DND-41 (cell line): ENCODE measurements around the gene ANGPTL1.

Source experiments
- ATAC-seq: fragments of 200-7000 bp; cut with Tn5 transposase; 3 replicates; pipeline ENCODE4 v1.9.1; 2021; ENCODE audit warnings: low read depth; ENCODE audit not compliant: insufficient read depth
- DNase-seq: peaks from one replicate; pipeline ENCODE4 v3.0.0-alpha.2; 2020
- H2AFZ ChIP-seq: 2 replicates; pipeline ENCODE4 v1.6.0; 2012; ENCODE audit warnings: low read depth, low read length
- H3K27ac ChIP-seq: 2 replicates; pipeline ENCODE4 v1.5.1; 2012; ENCODE audit warnings: low read length, inconsistent platforms
- H3K27me3 ChIP-seq: fragments of 200-600 bp; sonication (generic); 2 replicates; pipeline ENCODE4 v1.6.0; 2012; ENCODE audit warnings: low read length, mild to moderate bottlenecking, inconsistent platforms; ENCODE audit not compliant: insufficient read depth, poor library complexity
- H3K36me3 ChIP-seq: 2 replicates; pipeline ENCODE4 v1.5.1; 2012; ENCODE audit warnings: low read length, inconsistent platforms; ENCODE audit not compliant: insufficient read depth
- H3K4me1 ChIP-seq: 2 replicates; pipeline ENCODE4 v1.5.1; 2012; ENCODE audit warnings: mild to moderate bottlenecking, low read length; ENCODE audit not compliant: insufficient read depth
- H3K4me2 ChIP-seq: 2 replicates; pipeline ENCODE4 v1.6.0; 2012; ENCODE audit warnings: mild to moderate bottlenecking, moderate library complexity, low read length, inconsistent platforms; ENCODE audit not compliant: insufficient read depth
- H3K4me3 ChIP-seq, 2 experiments: fragments of 200-600 bp in 1 of 2; shearing (Covaris generic) in 1 of 2; 2 replicates each; pipeline ENCODE4 v1.5.1; 2012 to 2016; ENCODE audit warnings: inconsistent platforms in 2 of 2, low read length in 2 of 2, mild to moderate bottlenecking in 2 of 2, low read depth in 1 of 2, moderate library complexity in 1 of 2
- H3K79me2 ChIP-seq: 2 replicates; pipeline ENCODE4 v1.6.0; 2012; ENCODE audit warnings: low read length, inconsistent platforms; ENCODE audit not compliant: insufficient read depth
- H3K9ac ChIP-seq: 2 replicates; pipeline ENCODE4 v1.6.0; 2012; ENCODE audit warnings: low read depth, mild to moderate bottlenecking, inconsistent platforms, low read length, moderate library complexity
- H3K9me3 ChIP-seq: 2 replicates; pipeline ENCODE4 v1.5.1; 2012; ENCODE audit warnings: low read length, moderate library complexity, mild to moderate bottlenecking, inconsistent platforms; ENCODE audit not compliant: insufficient read depth, severe bottlenecking
- H4K20me1 ChIP-seq: 2 replicates; pipeline ENCODE4 v1.6.0; 2012; ENCODE audit warnings: low read length; ENCODE audit not compliant: insufficient read depth
- EZH2 ChIP-seq: IDR thresholded peaks from 3 replicates; pipeline ENCODE4 v1.6.1; 2012; ENCODE audit warnings: borderline replicate concordance, low read depth, mild to moderate bottlenecking, moderate library complexity, low read length, inconsistent platforms; ENCODE audit not compliant: severe bottlenecking
- TF ChIP-seq, protein P1 (sequence below): IDR thresholded peaks from 2 replicates; pipeline ENCODE4 v1.5.1; 2012; ENCODE audit warnings: borderline replicate concordance, low read length, moderate library complexity, mild to moderate bottlenecking; ENCODE audit not compliant: poor library complexity, severe bottlenecking; ENCODE audit errors: extremely low read depth

Gene ANGPTL1

GRCh38 chr1:178864326-178864725, 6.6 kb downstream of the ANGPTL1 start:
- no peak overlapping the region for H3K4me2 ChIP-seq
- H3K79me2 ChIP-seq, result no peaks in the 10 kb centered on the region
- H4K20me1 ChIP-seq, result no peaks in the 10 kb centered on the region
- H3K4me3 ChIP-seq, result no peak overlapping the region
- H3K4me1 ChIP-seq, result no peaks in the 10 kb centered on the region
- no peak overlapping the region for H3K27ac ChIP-seq
- H2AFZ ChIP-seq, result no peak overlapping the region
- H3K36me3 ChIP-seq, result no peaks in the 10 kb centered on the region
- no peak overlapping the region for H3K9ac ChIP-seq
- TF ChIP-seq EZH2, result no peak
- TF ChIP-seq, protein P1, sequence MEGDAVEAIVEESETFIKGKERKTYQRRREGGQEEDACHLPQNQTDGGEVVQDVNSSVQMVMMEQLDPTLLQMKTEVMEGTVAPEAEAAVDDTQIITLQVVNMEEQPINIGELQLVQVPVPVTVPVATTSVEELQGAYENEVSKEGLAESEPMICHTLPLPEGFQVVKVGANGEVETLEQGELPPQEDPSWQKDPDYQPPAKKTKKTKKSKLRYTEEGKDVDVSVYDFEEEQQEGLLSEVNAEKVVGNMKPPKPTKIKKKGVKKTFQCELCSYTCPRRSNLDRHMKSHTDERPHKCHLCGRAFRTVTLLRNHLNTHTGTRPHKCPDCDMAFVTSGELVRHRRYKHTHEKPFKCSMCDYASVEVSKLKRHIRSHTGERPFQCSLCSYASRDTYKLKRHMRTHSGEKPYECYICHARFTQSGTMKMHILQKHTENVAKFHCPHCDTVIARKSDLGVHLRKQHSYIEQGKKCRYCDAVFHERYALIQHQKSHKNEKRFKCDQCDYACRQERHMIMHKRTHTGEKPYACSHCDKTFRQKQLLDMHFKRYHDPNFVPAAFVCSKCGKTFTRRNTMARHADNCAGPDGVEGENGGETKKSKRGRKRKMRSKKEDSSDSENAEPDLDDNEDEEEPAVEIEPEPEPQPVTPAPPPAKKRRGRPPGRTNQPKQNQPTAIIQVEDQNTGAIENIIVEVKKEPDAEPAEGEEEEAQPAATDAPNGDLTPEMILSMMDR, result no peak
- no peak for ATAC-seq
- no peaks in the 10 kb centered on the region for H3K9me3 ChIP-seq
- no peaks in the 10 kb centered on the region for H3K27me3 ChIP-seq
- no peak for DNase-seq

DNA sequence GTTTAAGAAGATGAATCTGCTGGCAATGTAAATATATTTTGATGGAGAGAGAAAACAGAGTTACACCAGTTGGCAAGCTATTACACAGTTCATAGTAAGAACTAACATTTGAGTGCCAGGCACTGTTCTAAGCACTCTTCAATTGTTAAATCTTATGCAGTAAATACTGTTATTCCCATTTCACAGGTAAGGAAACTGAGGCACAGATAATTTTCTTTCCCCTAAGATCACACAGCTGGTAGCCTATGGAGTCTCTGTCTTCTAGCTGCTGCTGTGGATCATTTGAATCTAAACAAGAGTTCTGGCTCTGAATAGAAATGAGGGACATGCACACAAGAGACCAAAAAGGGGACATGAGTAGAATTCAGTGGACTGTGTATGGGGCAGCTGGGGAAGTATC, 8.0 kb downstream of the ANGPTL1 start:
- Histone ChIP-seq H3K4me1 (no peaks in the 10 kb centered on the region), H3K4me2 (no peak overlapping the region), H3K9ac (no peak overlapping the region), H3K27ac (no peak overlapping the region), H3K79me2 (no peaks in the 10 kb centered on the region), H2AFZ (no peak overlapping the region), H3K4me3 (no peak overlapping the region), H3K9me3 (no peaks in the 10 kb centered on the region), H4K20me1 (no peaks in the 10 kb centered on the region), H3K36me3 (no peaks in the 10 kb centered on the region), H3K27me3 (no peaks in the 10 kb centered on the region)
- no peak for ATAC-seq
- DNase-seq, result no peak
- TF ChIP-seq, protein P1, result no peak
- TF ChIP-seq EZH2, result no peak

- no peaks in the 10 kb centered on the region for H4K20me1 ChIP-seq
- no peaks in the 10 kb centered on the region for H3K36me3 ChIP-seq
- no peak overlapping the region for H3K27ac ChIP-seq
- H2AFZ ChIP-seq, result no peak overlapping the region
- no peak overlapping the region for H3K4me3 ChIP-seq
- TF ChIP-seq, protein P1, result no peak
- no peak for TF ChIP-seq EZH2
- no peaks in the 10 kb centered on the region for H3K9me3 ChIP-seq
- H3K79me2 ChIP-seq, result no peaks in the 10 kb centered on the region
- no peaks in the 10 kb centered on the region for H3K27me3 ChIP-seq
- DNase-seq, result no peak
- no peak overlapping the region for H3K9ac ChIP-seq
- no peak overlapping the region for H3K4me2 ChIP-seq
- no peak for ATAC-seq
- no peaks in the 10 kb centered on the region for H3K4me1 ChIP-seq
Measured at GRCh38 chr1:178862416-178862815, 8.5 kb downstream of the ANGPTL1 start.

DNA sequence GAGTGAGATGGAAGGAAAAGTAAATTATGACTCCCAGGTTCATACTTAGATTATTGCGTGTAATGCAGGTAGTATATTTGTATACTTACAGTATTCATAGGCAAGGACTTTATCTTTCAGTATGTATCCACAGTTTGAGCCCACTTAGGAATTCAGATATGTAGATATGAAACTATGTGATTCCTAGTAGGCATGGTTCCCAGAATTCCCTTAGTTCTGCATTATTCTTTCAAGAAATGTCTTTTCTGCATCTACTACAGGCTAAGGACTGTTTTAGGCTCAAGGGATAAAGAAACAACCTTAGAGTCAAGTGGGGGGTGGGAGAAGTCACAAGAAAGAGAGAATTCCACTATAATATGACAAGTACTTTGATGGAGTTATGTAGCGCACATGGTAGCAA, 13.8 kb downstream of the ANGPTL1 start:
- Histone ChIP-seq H3K36me3 (no peaks in the 10 kb centered on the region), H3K9me3 (no peaks in the 10 kb centered on the region), H3K4me2 (no peak overlapping the region), H3K4me1 (no peaks in the 10 kb centered on the region), H3K79me2 (no peaks in the 10 kb centered on the region), H3K4me3 (no peak overlapping the region), H3K27ac (no peak overlapping the region), H2AFZ (no peak overlapping the region), H3K27me3 (no peaks in the 10 kb centered on the region), H4K20me1 (no peaks in the 10 kb centered on the region), H3K9ac (no peak overlapping the region)
- TF ChIP-seq, protein P1, result no peak
- no peak for TF ChIP-seq EZH2
- ATAC-seq (no peak), DNase-seq (no peak)
